ENCODE measurements around the gene EPHB2.

DNA sequence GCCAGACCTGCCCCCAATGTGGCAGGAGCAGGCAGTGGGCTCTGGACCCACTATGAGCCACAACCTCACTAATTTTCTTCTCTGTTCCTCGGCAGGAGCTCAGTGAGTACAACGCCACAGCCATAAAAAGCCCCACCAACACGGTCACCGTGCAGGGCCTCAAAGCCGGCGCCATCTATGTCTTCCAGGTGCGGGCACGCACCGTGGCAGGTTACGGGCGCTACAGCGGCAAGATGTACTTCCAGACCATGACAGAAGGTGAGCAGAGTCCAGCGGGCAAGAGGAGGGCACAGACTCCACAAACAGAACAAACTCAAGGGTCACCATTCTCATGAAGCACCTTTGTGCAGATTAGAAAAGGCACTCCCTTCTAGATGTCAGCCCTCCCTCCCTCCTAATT lies 182.2 kb downstream of the EPHB2 start:
- TF ChIP-seq CTCF (IDR thresholded peaks at IDR 0.05) (no peak), POLR2A (IDR thresholded peaks at IDR 0.05) (no peak)

Data from vagina (tissue), 2 donors.